Islet precursor cell (in vitro differentiated cells): ENCODE data around the gene TRIM46.
A peak's percentile ranks its signal among the peaks of the same experiment; 100 is the strongest.

Source experiments
- DNase-seq: peaks from one replicate; pipeline ENCODE4 v3.0.0-alpha.2; 2018

The TRIM46 gene

GRCh38 chr1:155174324-155175280, 953 bp downstream of the TRIM46 start:
- DNase-seq, result peak; percentile 59

GRCh38 chr1:155175281-155175926, 1.8 kb downstream of the TRIM46 start:
- DNase-seq, result peak; percentile 42

GRCh38 chr1:155175927-155176371, 2.3 kb downstream of the TRIM46 start:
- peak; percentile 43 for DNase-seq

GRCh38 chr1:155176544-155177071, 3.0 kb downstream of the TRIM46 start:
- DNase-seq, result peak; percentile 80

- peak; percentile 57 for DNase-seq
These were observed 3.7 kb downstream of the TRIM46 start for GRCh38 chr1:155177192-155177917.

GRCh38 chr1:155177918-155178281, 4.3 kb downstream of the TRIM46 start:
- no peak for DNase-seq

- DNase-seq, result peak; percentile 44
These were observed 4.9 kb downstream of the TRIM46 start for GRCh38 chr1:155178441-155179111.

- peak; percentile 42 for DNase-seq
These were observed 5.7 kb downstream of the TRIM46 start for GRCh38 chr1:155179112-155180031.

- DNase-seq, result peak; percentile 52
These were observed 7.9 kb downstream of the TRIM46 start for GRCh38 chr1:155181371-155182051.

- no peak for DNase-seq
These were observed 8.5 kb downstream of the TRIM46 start for GRCh38 chr1:155182052-155182550.

GRCh38 chr1:155183775-155184221, 10.1 kb downstream of the TRIM46 start:
- DNase-seq, result no peak

GRCh38 chr1:155184351-155184811, 10.7 kb downstream of the TRIM46 start:
- DNase-seq, result no peak

GRCh38 chr1:155184835-155185782, 11.5 kb downstream of the TRIM46 start:
- no peak for DNase-seq

- DNase-seq, result no peak
These were observed 12.1 kb downstream of the TRIM46 start for GRCh38 chr1:155185783-155186066.

- DNase-seq, result no peak
These were observed 12.6 kb downstream of the TRIM46 start for GRCh38 chr1:155186067-155186793.

- DNase-seq, result no peak
These were observed 13.3 kb downstream of the TRIM46 start for GRCh38 chr1:155186794-155187455.

GRCh38 chr1:155187456-155187891, 13.8 kb downstream of the TRIM46 start:
- no peak for DNase-seq

- DNase-seq, result no peak
These were observed 14.6 kb downstream of the TRIM46 start for GRCh38 chr1:155188268-155188667.
